Activated CD8-positive, alpha-beta memory T cell treated with anti-CD3 and anti-CD28 coated beads for 4 hours (primary cell): ENCODE data around the gene HMMR.
"Not testable (repeated sequence)": the region's sequence is repeated elsewhere in the genome, so short reads cannot be mapped to it uniquely, and the experiment has no call there.

ENCODE experiments used
- DNase-seq, 2 donors: peaks; one replicate each; pipeline ENCODE4 v3.0.0-alpha.2; 2020; ENCODE audit warnings: low read depth in 2 of 2

The HMMR gene

GRCh38 chr5:163460562-163461171, at the start of gene HMMR:
Gene HMMR, plus strand, starts transcription at chr5:163460632. Its CDS starts 61 bp downstream, at chr5:163460693.
- no peak for DNase-seq

- DNase-seq: not testable (repeated sequence)
Observed at GRCh38 chr5:163415673-163416072, 44.8 kb upstream of the HMMR start.

- DNase-seq: no peak
Observed at GRCh38 chr5:163424836-163425235, 35.6 kb upstream of the HMMR start.

GRCh38 chr5:163426128-163426527, 34.3 kb upstream of the HMMR start:
- not testable (repeated sequence) for DNase-seq

GRCh38 chr5:163432544-163432943, 27.9 kb upstream of the HMMR start:
- DNase-seq: no peak

- DNase-seq: no peak
Observed at GRCh38 chr5:163433271-163433670, 27.2 kb upstream of the HMMR start.

GRCh38 chr5:163434401-163434866, 26.0 kb upstream of the HMMR start:
- peak in 1 of 2 donors; percentile 5 for DNase-seq

- no peak for DNase-seq
Observed at GRCh38 chr5:163436515-163436914, 23.9 kb upstream of the HMMR start.

GRCh38 chr5:163437011-163437308, 23.5 kb upstream of the HMMR start:
- DNase-seq: no peak

- DNase-seq: peak; percentile 77
Observed at GRCh38 chr5:163437309-163438182, 22.9 kb upstream of the HMMR start, which contains the start of gene CCNG1. Gene CCNG1, plus strand, starts transcription at chr5:163437595. Its CDS starts 1,662 bp downstream, at chr5:163439257.

GRCh38 chr5:163439092-163439425, 21.4 kb upstream of the HMMR start:
- DNase-seq: no peak

GRCh38 chr5:163440954-163441353, 19.5 kb upstream of the HMMR start:
- DNase-seq: no peak

GRCh38 chr5:163444526-163444925, 15.9 kb upstream of the HMMR start:
- no peak for DNase-seq

- DNase-seq: no peak
Observed at GRCh38 chr5:163445345-163445744, 15.1 kb upstream of the HMMR start.

- DNase-seq: no peak
Observed at GRCh38 chr5:163447191-163447590, 13.2 kb upstream of the HMMR start.

- no peak for DNase-seq
Observed at GRCh38 chr5:163447875-163448274, 12.6 kb upstream of the HMMR start.

- no peak for DNase-seq
Observed at GRCh38 chr5:163448491-163448890, 11.9 kb upstream of the HMMR start.

- no peak for DNase-seq
Observed at GRCh38 chr5:163451489-163451888, 8.9 kb upstream of the HMMR start.

- DNase-seq: no peak
Observed at GRCh38 chr5:163453705-163454104, 6.7 kb upstream of the HMMR start.

- DNase-seq: not testable (repeated sequence)
Observed at GRCh38 chr5:163455406-163455805, 5.0 kb upstream of the HMMR start.

GRCh38 chr5:163456029-163456589, 4.3 kb upstream of the HMMR start:
- no peak for DNase-seq

GRCh38 chr5:163456840-163457239, 3.6 kb upstream of the HMMR start:
- DNase-seq: no peak
